Karpas-422 (cell line): ENCODE data around the gene DNAAF5. TPM values are rescaled to one million over a fixed set of nuclear protein-coding genes. Genes with fewer than 3 reads are reported as not detected.

ENCODE experiments used
- DNase-seq: peaks from one replicate; pipeline ENCODE4 v3.0.0-alpha.2; 2015
- H2AFZ ChIP-seq: fragments of 200-600 bp; sonication (generic); 2 replicates; pipeline ENCODE4 v1.6.1; 2014; ENCODE audit warnings: antibody characterized with exemption, low read length, mixed read lengths
- H3K27ac ChIP-seq: fragments of 200-600 bp; sonication (generic); 2 replicates; pipeline ENCODE4 v1.5.1; 2014; ENCODE audit warnings: mild to moderate bottlenecking, low read length, moderate library complexity
- H3K27me3 ChIP-seq: fragments of 200-600 bp; sonication (generic); 2 replicates; pipeline ENCODE4 v1.6.1; 2014; ENCODE audit warnings: low read length, mixed read lengths
- H3K36me3 ChIP-seq: fragments of 200-600 bp; sonication (generic); 2 replicates; pipeline ENCODE4 v1.6.1; 2014; ENCODE audit warnings: low read length, mixed read lengths; ENCODE audit not compliant: insufficient read depth
- H3K4me1 ChIP-seq: fragments of 200-600 bp; sonication (generic); 2 replicates; pipeline ENCODE4 v1.6.1; 2014; ENCODE audit warnings: mild to moderate bottlenecking, low read length, mixed read lengths
- H3K4me2 ChIP-seq: fragments of 200-600 bp; sonication (generic); 2 replicates; pipeline ENCODE4 v1.6.1; 2014; ENCODE audit warnings: low read length, low read depth, mild to moderate bottlenecking; ENCODE audit not compliant: poor library complexity, severe bottlenecking
- H3K4me3 ChIP-seq: fragments of 200-600 bp; sonication (generic); 2 replicates; pipeline ENCODE4 v1.5.1; 2014; ENCODE audit warnings: mild to moderate bottlenecking, antibody characterized with exemption, low read length, mixed read lengths
- H3K79me2 ChIP-seq: fragments of 200-600 bp; sonication (generic); 2 replicates; pipeline ENCODE4 v1.6.1; 2014; ENCODE audit warnings: mild to moderate bottlenecking, low read length, mixed read lengths
- H3K9ac ChIP-seq: fragments of 200-600 bp; sonication (generic); 2 replicates; pipeline ENCODE4 v1.6.0; 2014; ENCODE audit warnings: low read length
- H3K9me2 ChIP-seq: fragments of 200-600 bp; sonication (generic), shearing (Covaris generic); replicated peaks from 2 replicates; pipeline ENCODE4 v1.6.0; 2014; ENCODE audit warnings: mild to moderate bottlenecking, low read length, moderate library complexity; ENCODE audit not compliant: insufficient read depth
- H3K9me3 ChIP-seq: fragments of 300-700, 200-600 bp; sonication (generic); 2 replicates; pipeline ENCODE4 v1.6.1; 2014; ENCODE audit warnings: low read length, mixed read lengths
- H4K20me1 ChIP-seq: fragments of 200-600 bp; sonication (generic); 2 replicates; pipeline ENCODE4 v1.6.1; 2014; ENCODE audit warnings: mild to moderate bottlenecking, antibody characterized with exemption, low read length, low read depth; ENCODE audit not compliant: insufficient read depth
- total RNA-seq: library from RNA; depleted of rRNA; stranded (reverse); fragments of >200 nt; shearing (Covaris generic); gene quantifications from 2 replicates; pipeline ENCODE4 v1.2.3, GENCODE V29; 2014; ENCODE audit warnings: low replicate concordance

Gene DNAAF5
- total RNA-seq, 1 experiment from 2014 or later = 22.6 TPM

- no peak overlapping the region for H3K9ac ChIP-seq
- no peaks in the 10 kb centered on the region for H3K79me2 ChIP-seq
- no peaks in the 10 kb centered on the region for H3K27me3 ChIP-seq
- H4K20me1 ChIP-seq = no peaks in the 10 kb centered on the region
- no peak overlapping the region for H3K27ac ChIP-seq
- no peaks in the 10 kb centered on the region for H3K9me3 ChIP-seq
- no peak overlapping the region for H2AFZ ChIP-seq
- no peak overlapping the region for H3K4me3 ChIP-seq
- no peak overlapping the region for H3K4me2 ChIP-seq
- H3K4me1 ChIP-seq = no peaks in the 10 kb centered on the region
- DNase-seq = no peak
- peaks cover 12% of the 10 kb centered on the region; the same call in 1 of the 2 replicates for H3K36me3 ChIP-seq
- no peaks in the 10 kb centered on the region for H3K9me2 ChIP-seq
These were observed 52.5 kb downstream of the DNAAF5 start for GRCh38 chr7:778968-779451.

GRCh38 chr7:779480-779879 is 53.0 kb downstream of the DNAAF5 start:
- no peaks in the 10 kb centered on the region for H4K20me1 ChIP-seq
- no peak overlapping the region for H3K27ac ChIP-seq
- no peak overlapping the region for H3K4me3 ChIP-seq
- no peak overlapping the region for H2AFZ ChIP-seq
- no peaks in the 10 kb centered on the region for H3K27me3 ChIP-seq
- DNase-seq = no peak
- no peaks in the 10 kb centered on the region for H3K79me2 ChIP-seq
- no peaks in the 10 kb centered on the region for H3K9me3 ChIP-seq
- no peak overlapping the region for H3K4me2 ChIP-seq
- H3K36me3 ChIP-seq = peaks cover 12% of the 10 kb centered on the region; the same call in 1 of the 2 replicates
- H3K9ac ChIP-seq = no peak overlapping the region
- no peaks in the 10 kb centered on the region for H3K9me2 ChIP-seq
- H3K4me1 ChIP-seq = no peaks in the 10 kb centered on the region

- no peaks in the 10 kb centered on the region for H3K4me1 ChIP-seq
These were observed 53.6 kb downstream of the DNAAF5 start for GRCh38 chr7:780081-780480.

GRCh38 chr7:780516-780915 is 54.0 kb downstream of the DNAAF5 start:
- no peaks in the 10 kb centered on the region for H3K9me2 ChIP-seq
- H4K20me1 ChIP-seq = no peaks in the 10 kb centered on the region
- H2AFZ ChIP-seq = no peak overlapping the region
- H3K4me1 ChIP-seq = no peaks in the 10 kb centered on the region
- no peaks in the 10 kb centered on the region for H3K79me2 ChIP-seq
- H3K4me3 ChIP-seq = no peak overlapping the region
- H3K9ac ChIP-seq = no peak overlapping the region
- no peak for DNase-seq
- H3K9me3 ChIP-seq = no peaks in the 10 kb centered on the region
- no peak overlapping the region for H3K27ac ChIP-seq
- peaks cover 4% of the 10 kb centered on the region; the same call in 1 of the 2 replicates for H3K36me3 ChIP-seq
- H3K4me2 ChIP-seq = no peak overlapping the region
- H3K27me3 ChIP-seq = no peaks in the 10 kb centered on the region

More at GRCh38 chr7:780081-780480, 53.6 kb downstream of the DNAAF5 start:
- Histone ChIP-seq H3K9me2 (no peaks in the 10 kb centered on the region), H3K27me3 (no peaks in the 10 kb centered on the region), H2AFZ (no peak overlapping the region), H3K9ac (no peak overlapping the region), H3K36me3 (peaks cover 7% of the 10 kb centered on the region; the same call in 1 of the 2 replicates), H3K79me2 (no peaks in the 10 kb centered on the region), H3K9me3 (no peaks in the 10 kb centered on the region), H3K27ac (no peak overlapping the region), H3K4me2 (no peak overlapping the region), H3K4me3 (no peak overlapping the region), H4K20me1 (no peaks in the 10 kb centered on the region)
- no peak for DNase-seq

GRCh38 chr7:781186-781849 is 54.8 kb downstream of the DNAAF5 start:
- Histone ChIP-seq H3K4me3 (no peak overlapping the region), H3K79me2 (no peaks in the 10 kb centered on the region), H3K9me2 (no peaks in the 10 kb centered on the region), H4K20me1 (no peaks in the 10 kb centered on the region), H3K9ac (no peak overlapping the region), H3K36me3 (peaks cover 9% of the 10 kb centered on the region; the same call in 1 of the 2 replicates), H3K4me2 (no peak overlapping the region), H3K27me3 (no peaks in the 10 kb centered on the region), H3K27ac (no peak overlapping the region), H3K4me1 (no peaks in the 10 kb centered on the region), H2AFZ (no peak overlapping the region), H3K9me3 (no peaks in the 10 kb centered on the region)
- DNase-seq = no peak

GRCh38 chr7:781936-782529 is 55.5 kb downstream of the DNAAF5 start:
- no peak for DNase-seq
- Histone ChIP-seq H3K4me3 (no peak overlapping the region), H3K79me2 (no peaks in the 10 kb centered on the region), H3K4me2 (no peak overlapping the region), H3K9me2 (no peaks in the 10 kb centered on the region), H3K27me3 (no peaks in the 10 kb centered on the region), H3K4me1 (no peaks in the 10 kb centered on the region), H3K27ac (no peak overlapping the region), H3K9me3 (no peaks in the 10 kb centered on the region), H3K9ac (no peak overlapping the region), H3K36me3 (peaks cover 9% of the 10 kb centered on the region; the same call in 1 of the 2 replicates), H4K20me1 (no peaks in the 10 kb centered on the region), H2AFZ (no peak overlapping the region)

GRCh38 chr7:782718-783449 is 56.4 kb downstream of the DNAAF5 start:
- no peak for DNase-seq
- H3K9me2 ChIP-seq = no peaks in the 10 kb centered on the region
- no peak overlapping the region for H2AFZ ChIP-seq
- no peak overlapping the region for H3K4me3 ChIP-seq
- H3K79me2 ChIP-seq = no peaks in the 10 kb centered on the region
- H3K4me2 ChIP-seq = no peak overlapping the region
- H3K36me3 ChIP-seq = peaks cover 16% of the 10 kb centered on the region
- H3K9ac ChIP-seq = no peak overlapping the region
- no peaks in the 10 kb centered on the region for H3K4me1 ChIP-seq
- H4K20me1 ChIP-seq = no peaks in the 10 kb centered on the region
- no peaks in the 10 kb centered on the region for H3K9me3 ChIP-seq
- no peaks in the 10 kb centered on the region for H3K27me3 ChIP-seq
- no peak overlapping the region for H3K27ac ChIP-seq
